Mesendoderm (in vitro differentiated cells): Measurements from ENCODE around the gene UPK1A. TPM values are rescaled to one million over a fixed set of nuclear protein-coding genes. Genes with fewer than 3 reads are reported as not detected.

Source experiments
- DNase-seq: peaks from one replicate; pipeline ENCODE4 v3.0.0; 2013
- H2AK5ac ChIP-seq: 2 replicates; pipeline ENCODE4 v1.6.1; 2013; ENCODE audit warnings: low read length, inconsistent platforms
- H2BK120ac ChIP-seq: 2 replicates; pipeline ENCODE4 v1.6.1; 2013; ENCODE audit warnings: low read depth, mild to moderate bottlenecking, low read length, moderate library complexity, mixed read lengths
- H2BK15ac ChIP-seq: replicated peaks from 2 replicates; pipeline ENCODE4 v1.6.1; 2013; ENCODE audit warnings: low read depth, mild to moderate bottlenecking, moderate library complexity
- H2BK5ac ChIP-seq: 2 replicates; pipeline ENCODE4 v1.6.1; 2013; ENCODE audit warnings: low read length, inconsistent platforms
- H3K18ac ChIP-seq: 2 replicates; pipeline ENCODE4 v1.6.1; 2013; ENCODE audit warnings: mild to moderate bottlenecking, low read length, mixed read lengths
- H3K23ac ChIP-seq: one replicate; pipeline ENCODE4 v1.6.1; 2013; ENCODE audit warnings: low read length
- H3K27ac ChIP-seq: 2 replicates; pipeline ENCODE4 v1.5.1; 2013; ENCODE audit warnings: low read depth, mild to moderate bottlenecking, inconsistent platforms, low read length, moderate library complexity
- H3K27me3 ChIP-seq: 2 replicates; pipeline ENCODE4 v1.6.1; 2013; ENCODE audit warnings: low read length, control low read depth, mild to moderate bottlenecking, inconsistent platforms; ENCODE audit not compliant: insufficient read depth, poor library complexity
- H3K36me3 ChIP-seq: 2 replicates; pipeline ENCODE4 v1.6.1; 2013; ENCODE audit warnings: low read length, inconsistent platforms; ENCODE audit not compliant: control insufficient read depth, insufficient read depth
- H3K4ac ChIP-seq: one replicate; pipeline ENCODE4 v1.6.1; 2013; ENCODE audit warnings: low read depth, mild to moderate bottlenecking, low read length, moderate library complexity
- H3K4me1 ChIP-seq: 2 replicates; pipeline ENCODE4 v1.6.1; 2013; ENCODE audit warnings: low read depth, low read length, inconsistent platforms; ENCODE audit not compliant: control insufficient read depth
- H3K4me2 ChIP-seq: 2 replicates; pipeline ENCODE4 v1.6.1; 2013; ENCODE audit warnings: low read length
- H3K4me3 ChIP-seq: 2 replicates; pipeline ENCODE4 v1.5.1; 2013; ENCODE audit warnings: mild to moderate bottlenecking, low read length
- H3K56ac ChIP-seq: one replicate; pipeline ENCODE4 v1.6.1; 2013; ENCODE audit warnings: low read length
- H3K79me1 ChIP-seq: 2 replicates; pipeline ENCODE4 v1.6.1; 2013; ENCODE audit warnings: low read length, inconsistent platforms
- H3K79me2 ChIP-seq: 2 replicates; pipeline ENCODE4 v1.6.1; 2013; ENCODE audit warnings: mild to moderate bottlenecking, low read length; ENCODE audit not compliant: control insufficient read depth, insufficient read depth
- H3K9ac ChIP-seq: 2 replicates; pipeline ENCODE4 v1.6.1; 2013; ENCODE audit warnings: low read length, inconsistent platforms
- H4K5ac ChIP-seq: one replicate; pipeline ENCODE4 v1.6.1; 2013; ENCODE audit warnings: low read length
- H4K8ac ChIP-seq: one replicate; pipeline ENCODE4 v1.6.1; 2013; ENCODE audit warnings: low read depth, mild to moderate bottlenecking, control low read depth, low read length, moderate library complexity
- WGBS: extraction: QIAGEN DNeasy Blood & Tissue Kit; methylation state at CpG from one replicate; pipeline ENCODE4 v1.1.7; 2013; ENCODE audit warnings: low lambda C conversion rate, missing lambda C conversion rate; ENCODE audit not compliant: insufficient coverage; ENCODE audit errors: extremely low coverage; 5-methylcytosine and 5-hydroxymethylcytosine counted together
- polyA plus RNA-seq, 2 experiments: library from polyadenylated mRNA; stranded (reverse); fragments of 200-250 nt; gene quantifications; one replicate each; pipeline ENCODE4 v1.2.3, GENCODE V29; 2013

Gene UPK1A
- 0.22 TPM for polyA plus RNA-seq (2013, experiment 1 of 2)
- polyA plus RNA-seq (2013, experiment 2 of 2), result 0.31 TPM

DNA sequence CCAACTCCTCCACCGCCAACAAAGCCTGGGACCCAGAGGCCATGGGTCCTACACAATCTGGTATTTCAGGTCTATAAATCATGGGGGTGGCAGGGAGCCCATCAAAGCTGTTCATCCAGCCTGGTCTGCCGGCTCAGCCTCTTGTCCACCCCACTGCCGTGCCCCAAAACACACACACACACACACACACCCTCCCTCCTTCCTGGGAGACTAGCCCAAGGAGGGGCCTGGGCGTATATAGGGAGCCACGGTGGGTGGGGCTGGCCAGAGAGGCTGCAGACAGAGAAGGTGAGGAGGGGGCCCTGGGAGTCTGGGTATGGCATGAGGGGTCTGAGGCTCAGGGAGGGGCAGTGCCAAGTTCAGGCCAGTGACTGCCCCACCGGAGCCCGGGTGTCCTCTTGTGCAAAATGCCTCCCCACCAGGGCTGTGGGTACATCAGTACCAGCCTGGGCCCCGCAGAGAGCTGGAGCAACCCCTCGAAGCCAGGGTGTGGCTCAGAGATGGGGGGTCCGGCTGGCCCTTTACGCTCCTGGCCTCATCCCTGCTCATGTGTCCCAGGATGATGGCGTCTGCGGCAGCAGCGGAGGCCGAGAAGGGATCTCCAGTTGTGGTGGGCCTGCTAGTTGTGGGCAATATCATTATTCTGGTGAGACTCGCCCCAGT, at the start of gene UPK1A:
TSS of gene UPK1A (plus strand) at position 267 of the 663 bp plus-strand sequence. CDS start at position 563, 296 bp downstream.
- Histone ChIP-seq H4K8ac (no peak within 1 kb of the TSS), H3K18ac (no peak within 1 kb of the TSS), H2BK120ac (no peak within 1 kb of the TSS), H3K27ac (no peak within 1 kb of the TSS), H3K23ac (no peak within 1 kb of the TSS), H2BK5ac (no peak within 1 kb of the TSS), H2BK15ac (no peak within 1 kb of the TSS), H3K4ac (no peak within 1 kb of the TSS), H3K27me3 (no peaks in the 10 kb centered on the region), H3K4me3 (no peak within 1 kb of the TSS), H3K79me1 (no peaks in the 10 kb centered on the region), H3K56ac (no peak within 1 kb of the TSS), H3K36me3 (no peaks in the 10 kb centered on the region), H3K9ac (no peak within 1 kb of the TSS), H2AK5ac (no peak within 1 kb of the TSS), H4K5ac (no peak within 1 kb of the TSS), H3K4me2 (no peak within 1 kb of the TSS), H3K4me1 (no peaks in the 10 kb centered on the region), H3K79me2 (no peaks in the 10 kb centered on the region)
- WGBS, result no CpG with 5 or more reads among the region's 16 CpGs
- DNase-seq, result no peak

DNA sequence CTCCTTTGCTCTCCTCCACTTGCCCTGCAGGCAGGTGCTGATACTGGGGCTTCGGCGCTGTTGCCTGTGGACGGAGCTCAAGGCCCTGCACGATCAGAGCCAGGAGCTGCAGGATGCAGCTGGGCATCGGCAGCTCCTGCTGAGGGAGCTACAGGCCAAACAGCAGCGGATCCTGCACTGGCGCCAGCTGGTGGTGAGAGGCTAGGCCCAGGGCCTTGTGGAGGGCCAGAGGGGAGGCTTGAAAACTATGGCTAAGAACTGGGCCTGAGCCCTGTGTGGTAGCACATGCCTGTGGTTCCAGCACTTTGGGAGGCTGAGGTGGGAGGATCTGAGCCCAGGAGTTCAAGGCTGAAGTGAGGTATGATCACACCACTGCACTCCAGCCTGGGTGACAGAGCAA, 47.5 kb upstream of the UPK1A start:
- H3K56ac ChIP-seq, result no peak overlapping the region
- peak; percentile 53 for DNase-seq
- no peak overlapping the region for H2AK5ac ChIP-seq
- H3K27me3 ChIP-seq, result no peaks in the 10 kb centered on the region
- H4K5ac ChIP-seq, result no peak overlapping the region
- H3K4me2 ChIP-seq, result no peak overlapping the region
- H3K4ac ChIP-seq, result no peak overlapping the region
- no peaks in the 10 kb centered on the region for H3K79me1 ChIP-seq
- H3K27ac ChIP-seq, result no peak overlapping the region
- peaks cover 6% of the 10 kb centered on the region for H3K36me3 ChIP-seq
- no peak overlapping the region for H3K4me3 ChIP-seq
- H3K23ac ChIP-seq, result no peak overlapping the region
- no peaks in the 10 kb centered on the region for H3K79me2 ChIP-seq
- no peak overlapping the region for H3K9ac ChIP-seq
- no CpG with 5 or more reads among the region's 7 CpGs for WGBS
- H4K8ac ChIP-seq, result no peak overlapping the region
- H2BK120ac ChIP-seq, result no peak overlapping the region
- no peaks in the 10 kb centered on the region for H3K4me1 ChIP-seq
- no peak overlapping the region for H2BK5ac ChIP-seq
- H2BK15ac ChIP-seq, result no peak overlapping the region
- no peak overlapping the region for H3K18ac ChIP-seq

DNA sequence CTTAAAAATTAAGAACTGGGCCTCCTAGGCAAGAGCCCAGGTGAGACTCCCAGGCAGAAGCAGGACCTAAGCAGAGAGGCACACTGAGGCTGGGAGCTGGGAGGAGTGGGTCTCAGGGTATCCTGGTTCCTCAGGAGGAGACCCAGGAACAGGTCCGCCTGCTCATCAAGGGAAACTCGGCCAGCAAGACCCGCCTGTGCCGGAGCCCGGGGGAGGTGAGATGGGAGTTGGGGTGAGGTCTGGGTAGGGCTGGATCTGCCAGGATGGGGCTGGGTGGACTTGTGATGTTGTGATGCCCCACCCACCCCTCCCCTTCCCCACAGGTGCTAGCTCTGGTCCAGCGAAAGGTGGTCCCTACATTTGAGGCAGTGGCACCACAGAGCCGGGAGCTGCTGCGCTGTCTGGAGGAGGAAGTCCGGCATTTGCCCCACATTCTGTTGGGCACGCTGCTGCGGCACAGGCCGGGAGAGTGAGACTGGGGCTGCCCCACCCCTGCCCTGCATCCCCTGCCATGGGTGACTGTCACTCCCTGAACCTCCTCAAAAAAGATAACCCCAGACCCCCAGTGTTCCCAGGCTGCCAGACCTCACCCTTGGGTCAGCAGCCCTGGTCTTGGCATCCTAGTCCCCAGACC, 46.9 kb upstream of the UPK1A start:
- H3K9ac ChIP-seq, result no peak overlapping the region
- no peak overlapping the region for H3K56ac ChIP-seq
- no peak overlapping the region for H3K23ac ChIP-seq
- no peak for DNase-seq
- H4K5ac ChIP-seq, result no peak overlapping the region
- no peak overlapping the region for H3K4me3 ChIP-seq
- no peaks in the 10 kb centered on the region for H3K79me2 ChIP-seq
- H2BK120ac ChIP-seq, result no peak overlapping the region
- WGBS, result no CpG with 5 or more reads among the region's 12 CpGs
- no peak overlapping the region for H3K4ac ChIP-seq
- no peak overlapping the region for H4K8ac ChIP-seq
- no peaks in the 10 kb centered on the region for H3K79me1 ChIP-seq
- H3K27ac ChIP-seq, result no peak overlapping the region
- no peaks in the 10 kb centered on the region for H3K4me1 ChIP-seq
- peaks cover 6% of the 10 kb centered on the region for H3K36me3 ChIP-seq
- no peak overlapping the region for H2BK15ac ChIP-seq
- no peak overlapping the region for H2AK5ac ChIP-seq
- no peaks in the 10 kb centered on the region for H3K27me3 ChIP-seq
- H3K18ac ChIP-seq, result no peak overlapping the region
- H3K4me2 ChIP-seq, result no peak overlapping the region
- no peak overlapping the region for H2BK5ac ChIP-seq

DNA sequence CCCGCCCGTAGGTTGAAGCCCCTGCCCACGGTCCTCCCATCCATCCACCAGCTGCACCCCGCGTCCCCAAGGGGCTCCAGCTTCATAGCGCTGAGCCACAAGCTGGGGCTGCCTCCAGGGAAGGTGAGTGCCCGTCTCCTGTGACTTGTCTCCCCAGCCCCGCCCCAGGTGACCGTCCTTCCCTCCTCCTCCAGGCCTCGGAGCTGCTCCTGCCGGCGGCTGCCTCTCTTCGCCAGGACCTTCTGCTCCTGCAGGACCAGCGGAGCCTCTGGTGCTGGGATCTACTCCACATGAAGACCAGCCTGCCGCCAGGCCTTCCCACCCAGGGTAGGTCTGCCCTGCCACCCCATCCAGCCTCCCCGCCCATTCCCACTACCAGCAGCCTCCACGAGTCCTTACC, 46.3 kb upstream of the UPK1A start:
- no peaks in the 10 kb centered on the region for H3K79me1 ChIP-seq
- H3K4me2 ChIP-seq, result no peak overlapping the region
- no peak overlapping the region for H3K27ac ChIP-seq
- no peak overlapping the region for H2BK15ac ChIP-seq
- H3K9ac ChIP-seq, result no peak overlapping the region
- H3K4ac ChIP-seq, result no peak overlapping the region
- peaks cover 6% of the 10 kb centered on the region for H3K36me3 ChIP-seq
- H3K23ac ChIP-seq, result no peak overlapping the region
- H2BK5ac ChIP-seq, result no peak overlapping the region
- no peaks in the 10 kb centered on the region for H3K27me3 ChIP-seq
- H3K18ac ChIP-seq, result no peak overlapping the region
- no peak for DNase-seq
- no peaks in the 10 kb centered on the region for H3K4me1 ChIP-seq
- H3K56ac ChIP-seq, result no peak overlapping the region
- no CpG with 5 or more reads among the region's 17 CpGs for WGBS
- no peak overlapping the region for H2BK120ac ChIP-seq
- no peak overlapping the region for H4K8ac ChIP-seq
- no peak overlapping the region for H4K5ac ChIP-seq
- H3K79me2 ChIP-seq, result no peaks in the 10 kb centered on the region
- no peak overlapping the region for H2AK5ac ChIP-seq
- no peak overlapping the region for H3K4me3 ChIP-seq

DNA sequence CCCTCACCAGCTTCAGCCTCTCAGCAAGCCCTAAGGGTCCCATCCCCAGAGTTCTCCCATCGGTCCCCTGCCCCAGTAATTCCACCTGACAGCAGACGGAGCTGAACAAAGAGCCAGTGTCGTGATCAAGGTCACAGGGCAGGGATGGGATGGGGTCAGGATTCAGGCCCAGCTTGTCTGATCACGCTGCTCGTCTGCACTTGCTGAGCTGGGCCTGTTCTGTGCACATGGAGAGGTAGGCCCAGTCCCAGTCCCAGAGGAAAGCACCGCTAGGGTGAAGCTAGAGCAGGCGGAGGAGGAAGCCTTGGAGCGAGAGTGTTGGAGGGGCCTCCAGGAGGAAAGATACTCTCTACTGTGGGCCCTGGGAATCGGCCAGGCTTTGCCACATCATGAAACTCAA, 44.6 kb upstream of the UPK1A start:
- Histone ChIP-seq H3K27me3 (no peaks in the 10 kb centered on the region), H2BK5ac (no peak overlapping the region), H3K18ac (no peak overlapping the region), H2BK120ac (no peak overlapping the region), H3K4ac (no peak overlapping the region), H3K36me3 (peaks cover 6% of the 10 kb centered on the region), H3K79me2 (no peaks in the 10 kb centered on the region), H2AK5ac (no peak overlapping the region), H3K27ac (no peak overlapping the region), H3K56ac (no peak overlapping the region), H3K4me2 (no peak overlapping the region), H3K9ac (no peak overlapping the region), H3K4me3 (no peak overlapping the region), H3K4me1 (no peaks in the 10 kb centered on the region), H4K5ac (no peak overlapping the region), H2BK15ac (no peak overlapping the region), H3K79me1 (no peaks in the 10 kb centered on the region), H4K8ac (no peak overlapping the region), H3K23ac (no peak overlapping the region)
- WGBS, result no CpG with 5 or more reads among the region's 9 CpGs
- DNase-seq, result no peak
